HG02678 (cell line): ENCODE results near the gene CGA.

Source experiments
- ATAC-seq: cut with Tn5 transposase; IDR thresholded peaks from one replicate; pipeline ENCODE4 v1.9.1; 2021; ENCODE audit warnings: mild to moderate bottlenecking, moderate library complexity; ENCODE audit not compliant: unreplicated experiment

CGA gene

DNA sequence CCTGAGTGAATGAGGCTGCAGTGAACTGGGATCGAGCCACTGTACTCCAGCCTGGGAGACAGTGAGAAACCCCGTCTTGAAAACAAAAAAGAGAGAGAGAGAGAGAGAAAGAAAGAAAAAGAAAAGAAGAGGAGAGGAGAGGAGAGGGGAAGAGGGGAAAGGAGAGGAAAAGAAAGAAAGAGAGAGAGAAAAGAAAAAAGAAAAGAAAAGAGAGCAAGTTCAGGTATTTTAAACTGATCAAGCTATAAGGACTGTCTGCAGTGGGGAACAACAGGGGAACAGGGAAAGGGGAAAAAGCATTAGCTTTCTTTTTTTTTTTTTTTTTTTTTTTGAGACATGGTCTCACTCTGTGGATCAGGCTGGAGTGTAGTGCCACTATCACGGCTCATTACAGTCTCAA is 2.5 kb downstream of the CGA start:
- no peak for ATAC-seq

DNA sequence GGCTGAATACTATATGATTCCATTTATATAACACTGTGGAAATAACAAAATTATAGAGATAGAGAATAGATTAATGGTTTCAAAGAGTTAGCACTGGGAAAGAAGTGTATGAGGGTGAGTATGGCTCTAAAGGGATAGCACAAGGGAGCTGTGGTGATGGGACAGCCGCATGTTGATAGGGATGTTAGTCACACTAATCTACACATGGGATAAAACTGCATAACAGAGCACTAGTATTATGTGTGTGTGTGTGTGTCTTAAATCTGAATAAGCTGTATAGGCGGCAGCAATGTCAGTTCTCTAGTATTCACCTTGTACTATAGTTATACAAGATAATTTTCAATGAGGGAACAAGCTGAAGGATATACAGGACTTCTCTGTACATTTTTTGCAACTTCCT is 5.8 kb downstream of the CGA start:
- no peak for ATAC-seq

DNA sequence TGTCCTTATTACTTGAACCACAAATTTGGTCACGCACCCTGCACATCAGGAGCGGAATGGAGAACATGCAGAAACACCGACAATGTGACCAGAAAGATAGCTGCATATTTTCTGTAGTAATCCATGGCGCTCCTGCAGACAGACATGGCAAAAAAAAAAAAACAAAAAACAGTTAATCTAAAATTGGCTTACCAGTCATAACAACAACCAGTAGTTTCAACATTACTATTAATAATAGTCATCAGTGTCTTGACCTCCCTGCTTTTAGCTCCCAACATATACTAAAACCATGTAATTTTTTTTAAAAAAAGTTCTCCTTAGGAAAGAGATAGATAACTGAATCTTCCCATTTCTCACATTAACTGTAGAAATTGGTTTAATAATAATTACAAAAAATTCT is 6.8 kb downstream of the CGA start:
- ATAC-seq: no peak

DNA sequence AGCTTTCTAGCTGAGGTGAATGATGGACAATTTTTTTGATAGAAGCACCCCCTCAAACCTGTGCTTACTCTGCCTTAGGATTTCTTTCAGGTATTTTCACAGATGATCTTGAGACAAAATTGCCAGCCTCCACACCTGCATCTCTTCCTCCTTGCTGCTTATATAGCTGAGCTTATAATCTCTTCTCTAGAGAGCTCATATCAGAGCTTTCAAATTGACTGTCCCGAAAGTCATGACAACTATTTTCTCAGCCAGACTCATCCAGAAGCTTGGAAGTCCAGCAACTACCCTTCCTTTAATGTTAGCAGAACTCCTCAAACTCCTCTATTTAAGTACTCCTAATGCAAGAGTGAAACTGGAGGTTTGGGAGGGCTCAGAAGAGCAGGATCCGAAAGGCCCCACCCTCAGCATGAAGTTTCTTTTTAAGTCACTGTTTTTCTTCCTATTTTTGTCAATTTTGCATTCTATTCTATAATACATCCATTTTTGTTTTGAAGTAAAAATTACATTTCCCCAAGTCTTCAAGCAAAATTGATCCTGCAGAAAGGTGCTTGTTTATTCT is 12.7 kb downstream of the CGA start:
- no peak for ATAC-seq

DNA sequence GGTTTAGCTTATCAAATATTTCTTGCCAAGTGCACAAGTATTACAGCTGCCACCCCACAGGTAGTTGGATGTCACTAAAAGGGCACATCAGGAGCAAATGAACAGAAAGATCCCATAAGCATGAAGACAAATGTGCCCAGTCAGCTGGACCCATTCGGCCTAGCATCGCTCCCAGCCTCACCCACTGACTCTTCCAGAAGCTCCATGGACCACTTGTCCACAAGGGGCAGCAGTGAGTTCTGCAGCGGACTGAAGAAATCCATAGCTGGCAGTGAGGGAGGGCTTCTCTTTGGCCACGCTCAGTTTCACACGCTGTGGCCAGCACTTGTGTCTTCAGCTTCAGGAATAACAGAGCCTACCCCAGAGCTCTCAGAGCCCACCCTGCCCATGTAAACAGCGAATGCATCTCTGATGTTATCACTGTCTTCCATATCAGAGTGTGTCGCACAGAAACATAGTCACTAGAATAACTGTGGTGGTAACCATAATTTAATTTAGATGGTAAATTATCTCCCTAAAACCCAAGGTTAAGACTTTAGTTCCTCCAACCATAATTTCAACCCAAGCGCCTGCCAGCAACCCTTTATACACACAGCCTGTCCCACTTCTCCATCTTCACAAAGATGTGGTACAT is 15.8 kb downstream of the CGA start:
- ATAC-seq: peak; percentile 73

DNA sequence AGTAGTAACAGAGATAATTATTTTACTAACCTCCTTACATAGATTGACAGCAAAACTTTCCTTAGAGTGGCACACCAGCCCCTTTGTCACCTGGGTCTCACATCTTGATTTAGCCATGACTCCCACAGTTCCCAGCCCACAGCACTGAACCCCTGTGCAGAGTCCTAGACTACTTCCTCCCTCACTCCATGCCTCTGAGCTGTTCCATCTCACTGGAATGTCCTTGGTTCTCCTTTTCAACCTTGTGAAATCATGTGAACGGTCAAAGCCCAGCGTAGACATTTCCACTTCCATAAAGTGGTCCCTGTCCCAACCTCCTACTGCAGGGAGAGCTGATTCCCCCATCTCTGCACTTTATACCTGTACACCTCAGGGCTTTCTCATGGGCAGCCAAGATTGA is 19.7 kb downstream of the CGA start:
- ATAC-seq: no peak

DNA sequence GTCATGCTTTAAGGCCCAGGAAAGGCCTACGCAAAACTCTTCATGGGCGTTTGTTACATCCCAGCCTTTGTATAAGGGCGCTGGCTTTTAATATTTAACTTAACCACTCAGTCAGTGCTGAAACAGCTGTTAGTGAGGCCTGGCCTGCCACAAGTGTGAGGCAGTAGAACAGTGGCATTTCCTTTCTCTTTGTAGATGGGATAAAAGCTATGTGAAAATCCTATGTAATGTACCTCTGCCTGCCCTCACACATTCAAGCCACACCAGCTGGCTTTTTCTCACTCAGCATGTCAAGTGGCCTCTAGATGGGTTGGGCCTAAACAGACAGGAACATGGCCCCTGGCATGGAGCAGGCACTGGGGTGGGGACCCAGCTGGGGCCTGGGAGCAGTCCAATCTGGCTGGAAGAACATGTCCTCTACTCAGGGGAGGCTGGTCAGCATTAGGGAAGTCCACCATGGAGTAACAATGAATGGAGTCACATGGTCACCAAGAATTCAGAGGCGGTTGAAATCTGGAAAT is 20.7 kb downstream of the CGA start:
- peak; percentile 75 for ATAC-seq

DNA sequence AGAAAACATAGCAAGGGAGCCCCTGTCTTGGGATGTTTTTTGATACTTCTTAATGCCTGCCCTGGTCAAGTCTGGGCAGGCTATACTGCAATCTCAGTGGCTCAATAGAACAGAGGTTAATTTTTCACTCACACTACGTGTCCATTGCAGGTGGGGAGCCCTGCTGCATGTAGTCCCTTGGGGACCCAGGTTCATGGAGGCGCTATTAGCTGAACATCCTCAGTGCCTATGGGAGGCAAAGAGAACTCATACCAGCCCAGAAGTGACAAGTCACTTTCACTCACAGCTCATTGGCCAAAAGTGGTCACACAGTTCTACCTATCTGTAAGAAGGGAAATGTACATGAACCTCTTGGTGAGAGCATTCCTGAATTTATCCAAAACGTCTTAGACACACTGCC is 23.2 kb downstream of the CGA start:
- no peak for ATAC-seq

DNA sequence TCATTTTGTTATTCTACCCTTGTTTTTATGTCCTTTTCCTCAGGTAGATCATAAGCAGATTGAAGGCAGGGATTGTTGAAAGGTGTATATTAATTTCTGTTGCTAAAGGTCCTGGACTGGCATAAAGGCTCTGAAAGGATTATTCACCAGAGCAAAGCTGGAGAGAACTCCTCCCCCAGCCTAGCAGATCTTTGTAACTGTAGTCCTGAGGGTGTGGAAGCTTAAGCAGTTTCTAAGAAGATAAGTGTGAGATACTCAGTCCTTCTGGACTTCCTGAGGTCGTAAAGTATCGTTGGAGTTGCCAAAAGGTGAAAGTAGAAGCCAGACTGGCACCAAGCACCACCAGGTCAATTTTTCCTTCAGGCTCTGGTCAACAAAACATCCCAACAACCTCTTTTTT is 24.2 kb downstream of the CGA start:
- ATAC-seq: no peak

DNA sequence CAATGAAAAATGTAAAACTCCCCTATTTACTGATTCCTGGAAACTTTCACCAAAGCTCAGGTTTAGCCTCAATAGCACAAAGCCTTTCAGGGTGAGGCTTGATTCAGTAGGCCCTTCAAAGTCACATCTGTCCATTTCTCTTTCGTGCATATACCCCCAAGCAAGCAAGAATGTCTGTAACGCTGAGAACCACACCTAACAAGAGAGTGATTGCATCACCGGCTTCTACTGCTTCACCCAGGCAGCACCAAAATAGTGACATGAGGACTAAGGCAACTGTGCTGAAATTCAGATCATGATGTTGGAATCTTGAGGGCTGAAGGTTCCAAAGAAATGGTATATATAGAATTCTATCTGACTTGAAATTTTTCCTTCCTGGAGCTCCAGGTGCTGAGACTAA is 26.1 kb downstream of the CGA start:
- no peak for ATAC-seq

DNA sequence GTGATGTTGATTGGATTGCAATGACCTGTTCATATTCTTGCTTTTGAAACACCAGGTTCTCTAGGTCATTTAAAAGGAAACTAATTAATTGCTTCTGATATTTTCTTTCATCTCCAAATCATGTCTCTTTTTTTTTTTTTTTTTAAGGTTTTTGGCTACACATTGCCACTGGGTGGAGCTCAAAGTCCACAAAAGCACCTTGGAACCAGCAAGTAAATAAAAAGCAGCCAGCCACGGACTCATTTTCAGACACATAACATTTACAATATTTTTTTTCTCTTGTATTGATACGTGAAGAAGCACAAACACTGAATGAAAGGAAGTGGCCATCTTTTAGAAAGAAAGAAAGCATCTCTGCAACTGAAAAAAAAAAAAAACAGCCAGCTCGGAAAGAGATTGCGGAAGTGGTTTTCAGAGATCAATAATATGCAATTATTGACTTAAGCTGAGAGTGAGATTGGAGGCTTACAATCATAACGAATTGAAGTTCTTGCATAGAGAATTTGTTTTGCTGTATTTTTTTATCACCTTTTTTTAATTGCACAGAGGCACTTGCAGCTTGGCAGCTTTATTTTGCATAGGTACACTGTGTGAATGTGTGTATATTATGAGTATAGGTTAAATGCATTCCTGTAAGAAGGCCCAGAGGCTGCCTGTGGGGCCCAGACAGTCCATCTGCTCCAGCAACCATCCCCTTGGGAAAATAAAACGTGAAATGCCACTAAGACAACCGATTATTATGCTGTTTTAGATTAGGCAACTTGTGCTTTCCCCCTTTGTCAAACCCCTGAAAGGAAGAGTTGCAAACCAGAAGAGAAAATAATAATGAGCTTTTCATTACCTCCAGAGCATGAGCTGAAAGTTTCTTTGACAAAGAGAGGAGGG is 28.2 kb downstream of the CGA start:
- no peak for ATAC-seq

DNA sequence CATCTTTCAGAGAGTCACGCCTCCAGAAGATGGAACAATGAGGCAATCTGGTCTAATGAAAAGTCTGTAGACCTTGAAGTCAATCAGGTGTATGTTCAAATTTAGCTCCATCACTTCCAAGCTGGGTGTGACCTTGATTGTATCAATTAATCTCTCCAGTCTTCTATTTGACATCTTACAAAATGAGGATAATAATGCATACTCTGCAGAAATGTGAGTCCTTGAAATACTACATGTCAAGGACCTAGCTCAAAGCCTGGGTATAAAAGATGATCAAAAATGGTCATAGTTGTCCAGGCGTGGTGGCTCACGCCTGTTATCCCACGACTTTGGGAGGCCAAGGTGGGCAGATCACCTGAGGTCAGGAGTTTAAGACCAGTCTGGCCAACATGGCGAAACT is 29.8 kb downstream of the CGA start:
- no peak for ATAC-seq

DNA sequence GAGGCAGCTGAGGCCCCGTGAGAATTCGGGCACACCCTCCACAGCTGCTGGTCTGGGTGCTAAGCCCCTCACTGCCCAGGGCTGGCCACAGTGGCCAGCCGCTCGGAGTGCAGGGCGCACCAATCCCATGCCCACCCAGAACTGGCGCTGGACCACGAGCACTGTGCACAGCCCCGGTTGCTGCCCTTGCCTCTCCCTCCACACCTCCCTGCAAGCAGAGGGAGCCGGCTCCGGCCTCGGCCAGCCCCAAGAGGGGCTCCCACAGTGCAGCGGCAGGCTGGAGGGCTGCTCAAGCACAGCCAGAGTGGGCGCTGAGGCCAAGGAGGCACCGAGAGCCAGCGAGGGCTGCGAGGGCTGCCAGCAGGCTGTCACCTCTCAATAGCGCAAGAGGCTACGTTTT is 35.0 kb downstream of the CGA start:
- no peak for ATAC-seq

DNA sequence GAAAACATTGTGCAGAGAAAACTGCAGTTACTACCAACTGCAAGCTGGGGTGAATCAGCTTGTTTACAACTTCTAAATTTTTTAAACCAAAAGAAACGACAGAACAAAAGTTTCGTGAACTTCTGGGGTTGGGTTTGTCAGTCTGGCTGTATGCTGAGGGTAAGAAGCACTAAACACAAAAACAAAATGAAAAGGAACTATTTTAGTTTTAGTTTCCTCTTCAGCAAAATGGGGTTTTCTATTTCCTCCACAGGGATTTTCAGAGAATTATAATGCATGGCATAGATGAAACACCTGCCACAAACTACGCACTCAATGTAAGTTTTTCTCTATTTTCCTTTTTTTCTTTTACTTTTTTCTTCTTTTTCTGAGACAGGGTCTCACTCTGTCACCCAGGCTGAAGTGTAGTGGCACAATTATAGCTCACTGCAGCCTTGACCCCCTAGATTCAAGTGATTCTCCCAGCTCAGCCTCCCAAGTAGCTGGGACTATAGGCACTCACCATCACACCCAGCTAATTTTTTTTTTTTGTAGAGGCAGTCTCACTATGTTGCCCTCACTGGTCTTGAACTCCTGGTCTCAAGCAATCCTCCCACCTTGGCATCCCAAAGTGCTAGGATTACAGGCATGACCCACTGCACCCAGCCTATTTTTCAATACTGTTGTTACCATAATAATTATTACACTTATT is 40.6 kb downstream of the CGA start:
- no peak for ATAC-seq

DNA sequence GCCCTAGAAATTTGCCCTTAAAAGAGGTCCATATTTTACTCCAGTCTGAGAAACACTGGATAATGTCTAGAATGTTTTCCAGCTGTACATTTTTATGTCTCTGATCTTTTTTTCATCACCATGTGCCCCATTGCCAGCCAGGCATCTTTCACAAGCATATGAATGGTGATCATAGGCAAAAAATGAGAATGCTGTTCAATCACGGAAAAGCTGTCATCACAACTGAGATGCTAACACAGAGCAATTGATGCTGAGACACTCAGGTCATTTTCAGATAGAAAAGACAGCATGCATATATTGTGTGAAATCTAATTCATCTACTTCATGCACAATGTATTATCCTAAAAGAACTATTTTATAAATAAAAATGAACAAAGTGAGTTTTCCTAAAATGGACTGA is 41.6 kb downstream of the CGA start:
- no peak for ATAC-seq

DNA sequence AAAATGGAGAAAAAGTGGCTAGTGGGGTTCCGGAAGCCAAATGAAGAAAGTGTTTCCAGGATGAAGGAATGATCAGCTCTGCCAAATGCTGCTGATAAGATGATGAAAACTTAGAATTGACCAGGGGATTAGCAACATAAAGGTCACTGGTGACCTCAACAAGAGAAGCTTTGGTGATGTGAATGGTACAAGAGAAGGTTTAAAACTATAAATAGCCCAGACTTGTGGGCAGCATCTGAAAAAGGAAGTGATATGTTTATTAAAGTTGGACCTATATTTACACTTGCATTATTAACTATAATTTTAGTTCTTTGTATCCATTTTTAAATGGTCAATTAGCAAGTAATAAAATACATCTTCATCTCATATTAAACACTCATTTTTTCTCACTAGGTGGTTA is 45.1 kb downstream of the CGA start:
- ATAC-seq: no peak

DNA sequence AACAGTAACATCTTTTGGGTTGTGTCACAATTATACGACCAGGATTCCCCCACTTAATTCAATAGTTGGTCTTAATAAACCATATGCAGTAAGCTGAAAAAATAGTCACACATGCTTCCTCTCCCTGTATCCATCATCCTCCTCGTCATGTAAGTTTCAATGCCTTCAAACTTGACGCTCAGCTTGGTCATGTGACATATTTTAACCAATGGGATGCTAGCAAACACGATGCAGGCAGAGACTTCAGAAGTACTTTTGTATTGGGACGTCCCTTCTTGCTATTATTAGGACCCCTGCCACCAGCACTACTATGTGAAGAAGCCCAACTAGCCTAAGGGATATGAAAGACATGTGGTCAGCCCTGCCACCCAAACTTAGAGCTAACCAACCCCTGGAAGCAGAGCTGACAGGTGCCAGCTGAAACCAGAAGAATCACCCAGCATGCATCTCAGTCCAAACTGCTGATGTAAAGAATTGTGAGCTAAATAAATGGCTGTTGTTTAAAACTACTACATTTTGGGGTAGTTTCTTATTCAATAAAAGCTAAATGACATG is 49.3 kb downstream of the CGA start:
- ATAC-seq: no peak

DNA sequence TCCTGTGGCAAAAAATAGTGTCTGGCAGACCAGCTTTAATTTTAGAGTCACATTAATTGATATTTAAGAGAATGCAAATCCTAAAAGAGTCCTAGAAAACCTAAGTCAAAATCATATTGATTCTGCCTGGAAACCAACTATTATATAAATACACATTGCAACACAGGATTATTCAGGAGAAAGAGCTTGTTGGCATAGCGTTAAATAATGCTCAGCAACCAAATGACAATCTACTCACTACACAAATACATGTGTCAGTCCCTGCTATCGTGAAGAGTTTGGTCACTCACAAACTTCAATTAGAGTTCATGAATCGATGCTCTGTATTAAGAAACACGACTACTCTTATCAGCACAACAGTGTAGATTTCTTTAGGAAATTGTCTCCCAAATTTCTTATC is 54.2 kb downstream of the CGA start:
- no peak for ATAC-seq
